Tibial artery (tissue), 4 donors: Measurements from ENCODE around the gene ATP4A.

Experiments used
- DNase-seq, 2 donors: peaks; one replicate each; pipeline ENCODE4 v3.0.0-alpha.2; 2019
- H3K27ac ChIP-seq, 2 donors: fragments of 200-600 bp; sonication (generic) in 1 of 2; 1 replicate in 1 of 2; 2 replicates in 1 of 2; pipeline ENCODE4 v1.5.1; 2018 to 2019; ENCODE audit warnings: mild to moderate bottlenecking in 1 of 2
- H3K27me3 ChIP-seq, 2 donors: fragments of 200-600 bp; sonication (generic) in 1 of 2; one replicate each; pipeline versions ENCODE4 v1.5.1 to v1.6.0; 2016 to 2019
- H3K36me3 ChIP-seq, 3 donors: fragments of 200-600 bp; sonication (generic) in 2 of 3; one replicate each; pipeline ENCODE4 v1.5.1; 2016 to 2019; ENCODE audit warnings: mild to moderate bottlenecking in 2 of 3
- H3K4me1 ChIP-seq, 4 donors: fragments of 200-600 bp; sonication (generic) in 2 of 4; 1 replicate in 3 of 4; 2 replicates in 1 of 4; pipeline ENCODE4 v1.5.1; 2016 to 2019
- H3K4me3 ChIP-seq, 2 donors: fragments of 200-600 bp; sonication (generic) in 1 of 2; 1 replicate in 1 of 2; 2 replicates in 1 of 2; pipeline ENCODE4 v1.5.1; 2018 to 2019; ENCODE audit warnings: mild to moderate bottlenecking in 2 of 2
- H3K9me3 ChIP-seq, 3 donors: fragments of 200-600 bp; sonication (generic) in 1 of 3; one replicate each; pipeline ENCODE4 v1.5.1; 2016 to 2019
- intact Hi-C: fragments of 100-400 bp; cut with DNase I; formaldehyde crosslinking; loops from one replicate; pipeline ENCODE4 v1.15.0; 2023; ENCODE audit warnings: low total_unique reads
- TF ChIP-seq, protein P1 (sequence below), 2 experiments: fragments of 200-600 bp in 1 of 2; fragments of 450-650 bp in 1 of 2; IDR thresholded peaks; one replicate each; pipeline ENCODE4 v1.5.1; 2017 to 2019; ENCODE audit warnings: antibody characterized with exemption in 2 of 2, mild to moderate bottlenecking in 1 of 2, moderate library complexity in 1 of 2

Gene ATP4A

DNA sequence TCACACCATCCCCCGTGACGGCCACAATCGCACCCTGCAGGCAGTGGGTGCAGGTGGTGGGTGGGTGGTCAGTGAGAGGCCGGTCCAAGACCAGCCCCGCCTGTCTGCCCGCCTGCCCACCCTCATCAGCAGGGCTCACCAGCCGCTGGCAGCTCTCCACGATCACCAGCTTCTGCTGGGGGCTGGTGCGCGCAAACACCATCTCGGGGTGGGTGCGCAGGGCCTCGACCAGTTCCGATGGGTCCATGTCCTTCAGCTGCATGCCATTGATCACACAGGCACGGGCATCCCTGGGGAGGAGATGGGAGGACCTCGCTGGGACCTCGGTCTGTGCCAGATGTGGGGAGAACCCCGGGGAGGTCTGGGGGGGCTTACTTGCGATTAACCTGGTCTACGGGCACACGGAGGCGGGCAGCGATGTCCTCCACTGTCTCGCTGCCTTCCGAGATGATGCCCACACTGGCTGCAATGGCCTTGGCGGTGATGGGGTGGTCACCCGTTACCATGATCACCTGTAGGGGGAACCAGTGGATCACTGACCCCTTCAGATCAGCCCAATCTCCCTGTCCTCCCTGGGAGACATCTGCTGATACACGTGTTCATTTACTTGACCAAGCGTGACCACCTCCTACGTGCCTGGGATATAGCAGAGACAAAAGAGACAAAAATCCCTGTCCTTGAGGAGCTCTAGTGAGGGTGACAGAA, 8.0 kb downstream of the ATP4A start:
- no peak overlapping the region for H3K27ac ChIP-seq
- peaks cover 0 to 12% (median 9%) of the 10 kb centered on the region in 4 donors for H3K4me1 ChIP-seq
- intact Hi-C loops = no loop called here
- H3K27me3 ChIP-seq = peaks cover 0 to 37% of the 10 kb centered on the region in 2 donors
- TF ChIP-seq, protein P1, sequence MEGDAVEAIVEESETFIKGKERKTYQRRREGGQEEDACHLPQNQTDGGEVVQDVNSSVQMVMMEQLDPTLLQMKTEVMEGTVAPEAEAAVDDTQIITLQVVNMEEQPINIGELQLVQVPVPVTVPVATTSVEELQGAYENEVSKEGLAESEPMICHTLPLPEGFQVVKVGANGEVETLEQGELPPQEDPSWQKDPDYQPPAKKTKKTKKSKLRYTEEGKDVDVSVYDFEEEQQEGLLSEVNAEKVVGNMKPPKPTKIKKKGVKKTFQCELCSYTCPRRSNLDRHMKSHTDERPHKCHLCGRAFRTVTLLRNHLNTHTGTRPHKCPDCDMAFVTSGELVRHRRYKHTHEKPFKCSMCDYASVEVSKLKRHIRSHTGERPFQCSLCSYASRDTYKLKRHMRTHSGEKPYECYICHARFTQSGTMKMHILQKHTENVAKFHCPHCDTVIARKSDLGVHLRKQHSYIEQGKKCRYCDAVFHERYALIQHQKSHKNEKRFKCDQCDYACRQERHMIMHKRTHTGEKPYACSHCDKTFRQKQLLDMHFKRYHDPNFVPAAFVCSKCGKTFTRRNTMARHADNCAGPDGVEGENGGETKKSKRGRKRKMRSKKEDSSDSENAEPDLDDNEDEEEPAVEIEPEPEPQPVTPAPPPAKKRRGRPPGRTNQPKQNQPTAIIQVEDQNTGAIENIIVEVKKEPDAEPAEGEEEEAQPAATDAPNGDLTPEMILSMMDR (IDR thresholded peaks at IDR 0.05) = no peak
- H3K4me3 ChIP-seq = no peak overlapping the region
- no peaks in the 10 kb centered on the region for H3K9me3 ChIP-seq
- H3K36me3 ChIP-seq = peaks cover 0 to under 1% (median 0%) of the 10 kb centered on the region in 3 donors
- DNase-seq = no peak

DNA sequence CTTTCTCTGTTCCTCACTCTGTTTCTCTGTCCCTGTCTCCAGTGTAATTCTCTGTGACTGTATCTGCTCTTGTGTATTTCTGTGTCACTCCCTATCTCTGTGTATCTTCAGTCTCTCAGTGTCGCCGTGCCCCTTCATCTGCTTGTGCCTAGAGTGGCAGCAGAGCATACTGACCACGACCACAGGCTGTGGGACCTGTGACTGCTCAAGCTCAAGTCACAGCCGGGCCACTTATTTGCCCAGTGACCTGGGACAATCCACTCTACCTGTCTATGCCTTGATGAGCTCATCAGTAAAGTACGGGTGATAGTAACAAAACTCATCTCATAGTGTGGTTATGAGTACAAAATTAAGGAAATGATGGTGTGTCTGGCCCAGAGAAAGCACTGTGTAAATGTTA, 9.4 kb downstream of the ATP4A start:
- no peak overlapping the region for H3K27ac ChIP-seq
- TF ChIP-seq, protein P1 (IDR thresholded peaks at IDR 0.05) = no peak
- H3K4me1 ChIP-seq = peaks cover 0 to 12% (median 9%) of the 10 kb centered on the region in 4 donors
- peaks cover 0 to 6% (median 0%) of the 10 kb centered on the region in 3 donors for H3K36me3 ChIP-seq
- H3K27me3 ChIP-seq = peaks cover 0 to 23% of the 10 kb centered on the region in 2 donors
- no peak for DNase-seq
- no peaks in the 10 kb centered on the region for H3K9me3 ChIP-seq
- intact Hi-C loops = no loop called here
- no peak overlapping the region for H3K4me3 ChIP-seq

DNA sequence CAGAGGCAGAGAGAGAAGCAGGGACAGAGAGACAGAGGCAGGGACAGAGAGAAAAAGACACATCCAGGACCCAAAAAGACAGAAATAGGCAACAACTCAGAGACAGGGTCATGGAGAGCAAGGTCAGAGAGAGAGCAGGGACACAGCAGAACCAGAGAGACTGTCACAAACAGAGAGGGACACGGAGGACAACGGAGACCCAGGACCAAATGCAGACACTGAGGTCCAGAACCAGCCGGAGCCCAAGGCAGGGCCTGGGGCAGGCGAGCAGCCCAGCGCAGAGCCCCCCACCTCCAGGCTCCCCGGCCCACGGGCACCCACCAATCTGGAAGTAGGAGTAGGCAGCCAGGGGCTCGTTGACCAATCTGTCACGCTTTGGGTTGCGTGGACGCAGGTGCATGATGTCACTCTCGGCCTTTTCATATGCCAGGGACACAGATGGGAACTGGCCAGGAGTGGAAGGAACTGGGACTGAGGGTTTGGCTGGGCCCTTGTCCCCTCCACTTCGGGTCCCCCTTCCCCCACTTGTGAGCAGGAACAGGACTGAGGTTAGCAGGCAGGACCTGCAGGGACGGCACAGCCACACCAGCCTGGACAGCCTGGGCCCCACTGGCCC, 10.0 kb downstream of the ATP4A start:
- DNase-seq = no peak
- Histone ChIP-seq H3K9me3 (no peaks in the 10 kb centered on the region), H3K36me3 (peaks cover 0 to 6% (median 0%) of the 10 kb centered on the region in 3 donors), H3K27me3 (peaks cover 0 to 17% of the 10 kb centered on the region in 2 donors), H3K27ac (no peak overlapping the region), H3K4me3 (no peak overlapping the region), H3K4me1 (peaks cover 0 to 11% (median 9%) of the 10 kb centered on the region in 4 donors)
- TF ChIP-seq, protein P1 (IDR thresholded peaks at IDR 0.05) = no peak
- intact Hi-C loops = no loop called here

DNA sequence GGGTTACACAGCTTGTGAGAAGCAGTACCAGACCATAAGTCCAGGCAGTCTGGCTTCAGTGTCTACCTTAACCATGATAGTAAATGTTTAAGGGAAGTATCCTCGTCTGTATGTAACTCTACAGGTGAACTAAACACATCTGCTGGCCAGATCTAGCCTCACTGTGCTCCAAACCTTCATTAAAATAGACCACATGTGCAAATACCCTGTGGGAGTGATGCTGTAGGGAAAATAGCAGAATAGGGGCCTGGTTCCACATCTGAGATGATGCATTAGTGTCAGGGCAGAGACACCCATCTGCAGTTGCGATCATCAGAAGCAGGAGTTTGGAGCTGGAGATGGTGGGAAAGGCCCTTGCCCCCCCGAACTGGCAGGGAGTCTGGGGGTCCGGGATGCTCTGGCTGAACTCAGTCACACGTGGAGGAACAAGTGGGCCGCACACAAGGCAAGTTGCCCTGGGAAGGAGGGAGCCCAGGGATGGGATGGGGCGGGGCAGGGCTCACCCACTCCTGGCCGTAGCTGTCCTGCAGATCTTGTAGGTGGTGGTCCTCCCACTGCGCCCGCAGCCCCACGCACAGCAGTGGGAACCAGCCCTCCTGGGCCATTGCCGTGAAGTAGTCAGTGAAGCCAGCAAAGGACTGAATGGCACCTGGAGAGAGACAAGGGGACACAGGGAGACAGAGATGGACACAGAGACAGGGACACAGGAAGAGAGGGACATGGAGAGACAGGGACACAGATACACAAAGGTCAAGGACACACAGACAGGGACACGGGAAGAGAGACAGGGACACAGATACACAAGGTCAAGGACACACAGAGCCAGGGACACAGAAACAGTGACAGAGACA, 10.7 kb downstream of the ATP4A start:
- TF ChIP-seq, protein P1 (IDR thresholded peaks at IDR 0.05) = no peak
- Histone ChIP-seq H3K36me3 (peaks cover 0 to 6% (median 3%) of the 10 kb centered on the region in 3 donors), H3K27ac (no peak overlapping the region), H3K4me3 (no peak overlapping the region), H3K9me3 (no peaks in the 10 kb centered on the region), H3K4me1 (peaks cover 0 to 7% (median 2%) of the 10 kb centered on the region in 4 donors), H3K27me3 (peaks cover 0 to 10% of the 10 kb centered on the region in 2 donors)
- intact Hi-C loops = no loop called here
- DNase-seq = no peak

DNA sequence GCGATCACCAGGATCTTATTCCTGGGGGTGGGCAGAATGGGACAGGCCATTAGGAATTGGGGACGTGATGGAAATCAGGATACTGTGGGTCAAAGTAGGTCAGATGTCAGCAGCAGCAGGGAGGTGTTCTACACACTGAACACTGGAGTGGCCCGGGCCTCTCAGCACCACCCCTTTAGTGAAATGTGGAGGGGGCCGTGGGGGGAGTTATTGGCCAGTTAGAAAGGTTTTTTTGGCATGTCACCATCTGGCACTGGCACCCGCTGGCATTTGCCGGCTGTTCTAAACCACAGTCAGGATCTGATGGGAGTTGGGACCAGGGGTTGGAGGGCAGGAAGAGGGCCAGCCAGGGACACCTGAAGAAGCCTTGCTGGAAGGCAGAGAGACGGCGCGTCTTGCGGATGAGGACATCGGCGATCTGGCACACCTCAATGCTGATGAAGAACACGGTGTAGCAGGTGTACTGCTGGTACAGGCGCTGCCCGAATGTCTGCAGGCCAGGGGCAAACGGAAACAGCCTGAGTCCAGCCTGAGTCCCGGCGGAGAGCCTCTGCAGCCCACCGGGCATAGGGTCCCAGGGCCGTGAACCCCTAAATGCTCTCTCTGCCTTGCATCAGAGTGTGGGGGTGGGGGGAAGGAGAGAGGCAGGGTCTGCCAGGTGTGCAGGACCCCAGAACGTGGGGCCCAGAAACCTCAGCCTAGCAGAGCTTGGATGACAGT, 12.2 kb downstream of the ATP4A start:
- no peak for DNase-seq
- Histone ChIP-seq H3K4me3 (no peak overlapping the region), H3K4me1 (peaks cover 3 to 17% (median 8%) of the 10 kb centered on the region in 4 donors), H3K36me3 (peaks cover 0 to 8% (median 6%) of the 10 kb centered on the region in 3 donors), H3K27ac (no peak overlapping the region), H3K9me3 (no peaks in the 10 kb centered on the region), H3K27me3 (peaks cover 0 to 4% of the 10 kb centered on the region in 2 donors)
- intact Hi-C loops = no loop called here
- TF ChIP-seq, protein P1 (IDR thresholded peaks at IDR 0.05) = no peak
